HG03064 (cell line): ENCODE measurements around the gene TAPT1.

Experiments
- ATAC-seq: cut with Tn5 transposase; IDR thresholded peaks from one replicate; pipeline ENCODE4 v1.9.1; 2021; ENCODE audit warnings: low read depth; ENCODE audit not compliant: unreplicated experiment

TAPT1 gene

DNA sequence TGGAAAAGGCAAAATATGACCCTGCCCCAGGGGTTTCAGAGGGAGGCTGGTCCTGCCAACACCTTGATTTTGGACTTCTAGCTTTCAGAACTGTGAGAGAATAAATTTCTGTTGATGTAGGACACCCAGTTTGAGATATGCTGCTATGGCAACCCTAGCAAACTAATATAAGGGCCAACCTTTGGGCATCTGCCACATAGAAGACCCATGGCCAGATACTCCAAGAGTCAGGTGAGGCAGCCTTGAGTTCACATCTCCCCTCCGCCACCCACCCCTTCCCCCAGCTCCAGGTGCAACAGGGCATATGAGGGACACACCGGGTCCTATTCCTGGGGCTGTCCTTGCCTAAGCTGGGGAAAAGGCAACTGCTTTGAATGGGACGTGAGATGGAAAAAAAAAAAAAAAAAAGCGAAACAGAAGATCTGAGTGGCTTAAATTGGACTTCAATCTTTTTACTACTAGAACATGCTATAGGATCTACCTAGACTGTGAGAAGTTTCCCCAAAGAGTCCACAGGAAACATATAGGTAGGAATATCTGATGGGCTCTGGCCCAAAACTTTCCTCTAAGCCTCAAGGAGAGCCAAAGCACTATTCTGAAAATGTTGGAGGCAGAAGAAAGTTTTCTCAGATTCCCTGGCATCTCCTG lies 85.9 kb downstream of the TAPT1 start:
- ATAC-seq, result no peak

DNA sequence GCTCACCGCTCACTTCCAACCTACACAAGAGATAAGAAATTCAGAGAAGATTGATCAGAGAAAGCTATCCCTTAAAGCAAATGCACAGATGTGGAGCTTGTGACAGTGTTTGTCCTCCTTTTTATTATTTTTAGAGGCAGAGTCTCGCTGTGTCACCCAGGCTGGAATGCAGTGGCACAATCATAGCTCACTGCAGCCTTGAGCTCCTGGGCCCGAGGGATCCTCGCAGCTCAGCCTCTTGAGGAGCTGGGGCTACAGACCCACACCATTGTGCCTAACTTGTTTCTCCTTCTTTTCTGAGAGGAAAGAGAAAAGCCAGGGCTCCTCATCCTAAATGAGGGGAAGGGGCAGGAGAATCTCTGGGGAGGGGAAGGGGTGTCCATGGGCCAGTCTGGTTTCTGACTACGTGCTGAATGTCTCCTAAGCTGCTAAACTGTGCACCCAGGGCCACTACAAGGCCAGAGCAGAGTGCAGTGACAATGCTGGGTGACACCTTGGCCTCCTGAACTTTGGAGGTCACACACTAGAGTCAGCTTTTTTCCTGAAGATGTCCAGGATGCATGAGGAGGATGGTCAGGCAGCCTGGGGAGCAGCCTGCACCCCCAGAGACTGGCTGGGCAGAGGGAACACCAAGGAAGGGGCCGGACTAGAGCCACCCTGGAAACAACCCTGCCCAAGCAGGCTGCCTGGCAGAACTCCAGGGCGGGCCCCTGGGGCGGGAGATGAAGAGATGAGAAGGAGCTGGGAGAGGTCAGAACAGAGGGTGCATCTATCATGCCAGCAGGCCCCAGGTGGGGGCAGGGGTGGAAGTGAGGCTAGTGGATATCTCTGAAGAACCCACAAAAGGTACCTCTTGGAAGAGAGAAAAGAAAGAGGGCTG lies 87.0 kb downstream of the TAPT1 start:
- no peak for ATAC-seq

DNA sequence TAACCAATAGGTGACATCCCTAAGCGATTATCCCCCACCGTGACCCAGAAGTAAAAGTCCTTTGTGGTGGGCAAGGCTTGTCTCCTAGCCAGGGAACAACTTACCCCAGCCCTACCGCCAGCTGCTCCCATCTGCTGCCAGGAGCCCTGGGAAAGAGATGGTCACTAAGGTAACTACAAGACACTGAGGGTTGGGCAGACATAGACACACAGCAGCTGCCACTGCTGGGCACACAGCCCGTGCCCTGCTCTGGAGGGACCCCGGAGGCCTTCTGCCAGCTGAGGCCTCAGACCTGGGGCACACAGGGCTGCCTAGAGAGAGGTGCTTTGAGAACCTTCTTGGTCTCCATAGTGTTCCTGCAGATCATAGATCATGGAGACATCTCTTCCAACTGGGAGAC lies 89.4 kb downstream of the TAPT1 start:
- no peak for ATAC-seq

DNA sequence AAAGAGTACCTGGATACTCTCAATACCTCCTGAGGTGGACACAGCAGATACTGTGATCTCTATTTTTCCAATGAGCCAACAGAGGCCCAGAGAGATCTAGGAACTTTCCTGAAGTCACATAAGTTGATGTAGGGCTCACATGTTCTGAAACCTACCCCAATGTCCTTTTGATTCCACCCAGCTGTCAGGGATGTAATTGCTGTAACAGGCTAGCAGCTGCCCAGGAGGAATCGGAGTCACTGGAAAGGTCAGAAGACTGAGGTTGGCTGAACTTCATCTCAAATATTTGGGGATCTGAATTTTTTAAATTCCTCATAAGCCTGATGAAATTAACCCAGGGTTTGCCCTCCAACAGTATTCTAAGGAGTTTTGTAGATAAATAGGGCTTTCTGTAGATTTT lies 90.0 kb downstream of the TAPT1 start:
- no peak for ATAC-seq

DNA sequence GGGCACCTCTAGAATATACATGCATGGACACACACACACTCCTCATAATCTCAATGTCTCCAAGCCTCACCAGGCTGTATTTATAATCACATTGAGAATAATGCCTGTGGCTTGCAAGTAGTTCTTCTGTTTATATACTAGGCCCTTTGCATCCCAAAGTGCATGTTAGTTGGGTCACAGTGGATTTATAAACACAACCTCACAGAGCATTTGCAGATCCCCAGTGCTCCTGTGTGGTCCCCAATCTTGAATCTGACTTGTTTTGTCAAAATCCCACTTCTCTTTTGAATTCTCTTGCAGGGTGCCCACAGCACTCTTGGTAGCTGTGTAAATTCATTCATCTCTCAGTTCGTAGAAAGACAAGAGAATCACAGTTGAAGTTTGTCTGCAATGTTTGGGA lies 92.9 kb downstream of the TAPT1 start:
- no peak for ATAC-seq

DNA sequence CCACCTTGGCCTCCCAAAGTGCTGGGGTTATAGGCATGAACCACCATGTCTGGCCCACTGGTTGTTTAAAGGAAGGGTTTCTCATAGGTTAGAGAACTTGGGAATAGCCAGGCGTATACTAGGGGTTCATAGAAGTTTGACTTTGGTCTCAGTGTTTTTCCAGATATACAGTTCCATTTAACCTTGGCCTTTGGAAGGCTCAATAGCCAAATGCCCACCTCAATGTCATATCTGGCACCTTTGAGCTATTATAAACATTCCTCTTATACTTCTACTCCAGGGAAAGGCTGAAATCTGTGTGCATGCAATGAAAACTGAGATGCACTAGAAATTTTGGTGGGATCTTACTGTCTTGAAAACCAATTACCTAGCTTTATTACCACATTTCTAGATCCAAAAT lies 95.0 kb downstream of the TAPT1 start:
- ATAC-seq, result no peak

DNA sequence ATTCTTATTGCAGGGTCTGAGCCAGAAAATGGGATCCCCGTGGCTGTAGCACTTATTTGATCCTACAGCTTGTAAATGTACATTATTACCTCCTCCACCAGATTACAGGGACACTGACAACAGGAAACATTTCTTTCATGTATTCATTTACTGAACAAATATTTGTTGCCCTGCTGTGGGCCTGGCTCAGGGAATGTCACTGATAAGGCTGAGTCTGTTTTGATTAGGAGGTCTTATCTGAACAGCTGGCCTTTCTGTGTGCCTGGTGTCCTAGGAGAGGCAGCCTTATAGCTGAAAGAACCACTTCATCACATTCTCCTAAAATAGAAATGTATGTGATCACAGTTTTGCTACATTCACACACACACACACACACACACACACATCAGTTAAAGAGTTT lies 96.9 kb downstream of the TAPT1 start:
- no peak for ATAC-seq

DNA sequence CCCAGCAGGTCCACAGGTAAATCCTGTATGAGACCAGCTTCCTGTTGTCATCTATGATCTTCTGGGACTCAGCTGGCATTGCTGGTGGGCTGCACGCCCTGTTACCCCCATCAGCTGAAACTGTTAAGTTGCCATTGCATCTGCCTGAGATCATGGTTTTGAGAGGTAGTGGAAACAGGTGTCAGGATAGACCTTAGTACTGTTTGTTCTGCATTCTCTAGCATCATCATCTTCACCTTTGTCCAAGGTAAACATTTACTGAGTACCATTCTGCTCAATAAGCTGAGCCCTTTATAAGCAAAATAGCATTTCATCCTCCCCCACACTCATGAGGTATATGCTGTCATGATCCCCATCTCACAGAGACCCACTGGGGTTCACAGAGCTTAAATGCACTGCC lies 99.6 kb downstream of the TAPT1 start:
- ATAC-seq, result no peak

DNA sequence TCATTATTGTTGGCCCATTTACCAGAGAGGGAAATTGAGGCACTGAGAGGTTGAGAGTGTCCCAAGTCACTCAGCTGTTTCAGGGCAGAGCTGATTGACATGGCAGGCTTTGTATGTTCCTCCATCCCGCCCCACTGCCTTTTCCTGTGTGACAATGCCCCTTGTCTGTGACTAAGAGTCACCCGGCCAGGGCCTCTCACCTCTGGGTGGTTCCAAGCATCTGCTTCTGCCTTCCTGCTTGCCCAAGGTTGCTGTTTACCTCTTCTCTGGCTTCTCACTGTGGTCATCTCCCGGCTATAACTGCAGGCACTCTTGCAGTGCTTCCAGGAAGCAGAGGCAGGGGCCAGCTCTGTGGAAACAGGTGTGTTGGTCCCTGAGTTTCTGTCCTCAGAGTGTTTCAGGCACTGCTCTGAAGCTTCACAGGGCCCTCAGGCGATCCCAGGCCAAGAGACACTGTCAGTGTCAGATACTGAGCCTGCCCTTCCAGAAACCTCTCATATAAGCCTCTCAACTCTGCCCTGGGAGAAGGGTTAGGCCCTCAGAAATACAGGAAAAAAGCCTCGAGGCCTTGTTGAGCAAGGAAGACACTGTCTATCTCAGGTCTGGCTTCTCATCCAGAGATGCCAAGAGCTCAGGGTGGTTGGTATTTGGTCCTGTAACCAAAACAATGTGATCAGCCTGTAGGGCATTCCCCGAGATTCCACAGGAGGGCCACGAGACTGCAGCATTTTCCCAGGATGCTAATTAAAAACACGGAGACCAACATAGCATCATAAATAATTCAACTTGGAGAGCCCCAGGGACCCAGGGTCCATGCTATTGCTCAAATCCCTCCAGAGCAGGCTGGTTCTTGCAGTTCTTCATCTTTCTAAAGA lies 100.5 kb downstream of the TAPT1 start:
- no peak for ATAC-seq

DNA sequence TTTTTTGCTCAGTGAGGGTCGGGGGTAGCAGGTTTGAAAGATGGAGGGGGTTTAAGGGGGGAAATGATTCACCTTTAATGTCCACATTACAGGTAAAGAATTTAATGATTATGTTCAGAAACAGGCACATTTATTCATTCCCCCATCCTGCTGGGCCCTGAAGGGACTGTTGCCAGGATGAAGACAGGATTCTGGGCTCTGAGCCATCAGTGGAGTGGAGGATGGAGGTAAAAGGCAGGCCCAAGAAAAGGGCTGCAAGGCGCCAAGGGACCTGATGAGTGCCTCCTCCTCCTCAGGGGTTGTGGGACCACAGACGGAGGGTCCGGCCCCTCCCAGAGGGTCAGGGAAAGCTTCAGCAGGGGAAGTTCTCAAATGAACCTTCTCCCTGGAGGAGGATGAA lies 102.0 kb downstream of the TAPT1 start:
- ATAC-seq, result no peak

DNA sequence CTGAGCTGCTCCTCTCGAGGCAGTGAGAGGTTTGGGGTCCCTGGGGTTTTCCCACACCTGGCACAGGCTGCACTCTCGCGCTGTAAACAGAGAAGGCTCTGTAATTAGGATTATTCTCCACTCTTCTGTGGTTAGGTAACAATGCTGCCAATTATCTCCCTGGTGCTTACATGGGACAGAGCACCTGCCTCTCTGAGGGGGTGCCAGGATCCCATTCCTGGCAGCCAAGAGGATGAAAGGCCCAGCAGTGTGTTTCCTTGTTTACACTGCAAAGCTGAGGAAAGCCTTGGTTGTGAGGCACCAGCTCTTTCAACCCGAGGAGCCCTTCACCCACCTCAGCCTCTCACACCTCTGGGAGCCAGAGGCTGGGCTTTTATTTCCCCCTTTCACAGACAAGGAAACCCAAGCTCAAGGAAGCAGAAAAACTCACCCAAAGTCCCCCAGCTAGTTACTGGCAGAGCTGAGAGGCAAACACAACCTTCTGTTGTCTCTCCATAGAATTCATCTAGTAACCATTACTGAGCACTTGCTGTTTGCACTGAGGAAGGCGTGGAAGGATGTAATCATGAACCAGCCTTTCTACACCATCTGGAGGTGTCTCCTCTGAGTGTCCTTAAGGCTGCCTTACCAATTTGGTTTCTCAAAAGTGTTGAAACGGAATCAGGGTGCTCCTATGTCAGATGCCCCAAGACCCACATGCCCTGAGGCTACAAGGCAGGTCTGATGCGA lies 102.8 kb downstream of the TAPT1 start:
- ATAC-seq, result no peak

DNA sequence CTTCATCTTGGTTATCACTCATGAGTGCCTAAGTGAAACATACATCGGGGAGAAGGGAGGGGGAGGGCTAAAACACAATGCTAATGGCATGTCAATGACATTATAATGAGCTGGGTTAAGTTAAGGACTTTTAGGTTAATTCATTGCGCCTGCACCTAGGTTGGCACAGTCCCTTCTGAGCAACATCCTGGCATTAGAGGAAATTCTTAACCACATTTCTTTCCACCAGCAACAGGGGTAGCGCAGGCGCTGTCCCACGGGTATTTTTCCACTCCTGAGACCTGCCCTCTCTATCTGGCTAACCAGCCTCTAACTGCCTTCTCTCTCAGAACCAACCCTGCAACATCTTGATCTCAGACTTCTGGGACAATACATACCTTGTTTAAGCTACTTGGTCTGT lies 103.5 kb downstream of the TAPT1 start:
- ATAC-seq, result no peak

DNA sequence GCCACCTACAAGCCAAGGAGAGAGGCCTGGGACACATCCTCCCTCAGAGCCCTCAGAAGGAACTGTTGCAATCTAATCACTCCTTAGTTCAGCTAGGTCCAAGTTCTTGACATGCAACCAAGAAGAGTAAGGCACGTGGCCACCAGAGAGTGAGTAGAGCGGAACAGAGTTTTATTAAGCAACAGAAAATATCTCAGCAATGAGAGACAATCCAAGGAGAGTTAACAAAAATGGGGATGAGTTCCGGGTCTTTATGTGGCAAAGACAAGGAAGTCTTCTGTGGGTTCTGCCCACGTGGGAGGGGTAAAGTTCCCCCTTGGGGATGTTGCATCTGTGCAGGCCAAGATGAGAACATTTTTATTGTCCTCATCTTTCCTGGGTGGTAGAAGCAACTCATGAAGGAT lies 104.0 kb downstream of the TAPT1 start:
- no peak for ATAC-seq

DNA sequence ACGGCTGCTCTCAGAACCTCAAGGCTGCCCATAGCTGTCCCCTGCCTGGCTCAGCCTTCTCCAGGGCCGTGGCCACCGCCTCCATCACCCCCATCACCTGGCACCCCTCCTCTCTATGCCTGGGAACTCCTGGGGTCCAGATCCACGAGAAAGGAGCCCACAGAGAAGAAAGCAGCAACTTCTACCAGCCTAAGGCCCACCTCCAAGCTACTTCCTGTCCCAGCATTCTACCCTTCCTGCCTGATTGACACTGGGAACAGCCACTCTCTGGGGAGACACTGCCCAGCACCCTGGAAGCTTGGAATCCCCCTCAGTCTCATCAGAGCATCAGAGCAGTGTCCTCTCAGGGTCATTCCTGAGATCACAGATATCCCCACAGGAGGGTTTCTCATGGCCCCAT lies 105.6 kb downstream of the TAPT1 start:
- ATAC-seq, result no peak

DNA sequence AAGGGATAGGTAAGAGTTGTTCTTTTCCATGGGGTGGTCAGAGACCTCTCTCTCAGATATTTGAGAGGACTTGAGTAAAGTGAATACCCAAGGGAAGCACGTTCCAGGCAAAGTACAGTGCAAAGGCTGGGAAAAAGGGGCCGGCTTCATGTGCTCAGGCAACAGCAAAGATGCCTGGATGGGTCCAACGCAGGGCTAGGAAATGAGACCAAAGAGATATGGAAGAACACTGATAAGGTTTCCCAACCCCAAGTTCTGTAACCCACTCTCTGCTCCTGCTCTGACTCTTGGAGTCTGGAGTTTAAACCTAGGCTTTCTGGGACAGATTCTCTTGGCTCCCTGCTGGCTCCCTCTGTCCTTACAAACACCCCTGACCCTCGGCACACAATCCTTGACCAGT lies 106.3 kb downstream of the TAPT1 start:
- ATAC-seq, result no peak

DNA sequence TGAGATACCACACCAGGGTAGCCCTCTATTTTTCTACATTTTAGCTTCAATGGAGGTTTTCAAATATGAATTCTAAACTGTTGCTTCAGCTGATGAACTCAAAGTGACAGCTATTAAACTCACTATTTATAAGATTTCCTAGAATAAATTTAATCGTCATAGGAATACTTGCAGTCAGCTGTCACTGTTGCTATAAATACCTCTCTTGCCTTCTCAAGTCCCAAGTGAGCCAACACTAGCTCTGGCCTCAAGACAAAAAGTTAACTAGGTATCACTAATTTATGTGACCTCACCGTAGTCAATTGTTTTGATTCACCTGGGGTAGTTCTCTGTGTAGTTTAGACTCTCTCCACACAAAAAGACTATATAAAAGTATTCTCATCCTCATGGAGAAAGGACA lies 108.2 kb downstream of the TAPT1 start:
- no peak for ATAC-seq

DNA sequence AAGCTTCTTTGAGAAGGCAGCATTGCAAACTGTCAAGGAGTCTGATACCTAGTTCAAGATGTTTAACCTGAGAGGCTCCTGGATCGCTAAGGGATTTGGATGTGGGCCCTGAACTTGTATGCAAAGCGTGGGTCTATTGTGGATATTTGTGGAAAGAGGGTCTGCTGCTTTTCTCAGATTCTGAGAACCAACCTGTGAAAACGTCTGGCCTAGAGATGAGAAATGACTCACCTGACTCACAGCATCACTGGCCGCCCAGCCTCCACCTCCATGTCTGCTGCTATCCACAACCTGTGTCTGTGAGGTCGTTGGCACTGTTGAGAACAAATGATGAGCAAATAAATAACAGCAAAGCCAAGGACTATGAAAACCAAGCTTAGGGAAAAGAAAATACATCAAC lies 109.1 kb downstream of the TAPT1 start:
- ATAC-seq, result no peak

DNA sequence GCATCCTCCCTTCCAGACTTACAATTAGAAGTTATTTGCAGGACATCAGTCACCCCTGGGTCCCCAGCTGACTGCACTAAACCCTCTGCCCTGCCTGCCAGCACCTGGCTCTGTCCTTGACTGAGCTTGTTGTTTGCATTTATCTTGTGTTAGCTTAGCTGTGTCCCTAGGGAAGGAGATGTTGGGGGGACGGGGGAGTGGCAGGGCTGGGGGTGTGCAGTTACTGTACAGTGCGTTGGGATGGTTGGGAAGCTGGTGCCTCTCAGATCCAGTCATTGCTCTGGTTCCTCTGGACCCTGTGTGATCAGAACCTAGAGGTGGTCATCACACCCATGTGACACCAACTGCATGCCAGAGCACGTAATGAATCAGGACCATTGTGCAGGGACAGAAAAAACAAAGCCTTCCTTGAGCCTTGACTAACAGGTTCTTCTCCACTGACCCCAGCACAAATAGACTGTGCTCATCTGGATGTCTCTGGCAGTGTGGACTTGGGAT lies 109.7 kb downstream of the TAPT1 start:
- no peak for ATAC-seq

DNA sequence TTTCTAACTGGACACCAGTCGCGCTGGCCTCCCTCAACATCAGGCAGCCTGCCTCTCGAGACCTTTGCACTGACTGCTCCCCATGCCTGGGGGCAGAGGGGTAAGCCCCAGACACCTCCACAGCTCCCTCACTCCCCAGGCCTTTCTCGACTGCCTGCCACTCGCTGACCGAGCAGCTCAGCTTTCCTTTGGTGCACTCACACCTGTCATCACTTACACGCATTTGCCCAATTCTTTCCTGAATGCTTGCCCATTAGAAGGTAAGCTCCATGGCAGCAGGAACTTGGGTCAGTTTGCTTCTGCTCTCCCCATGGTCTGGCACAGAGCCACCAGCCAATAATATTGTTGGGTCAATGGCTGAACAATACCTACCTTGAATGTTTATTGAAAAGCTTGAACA lies 110.3 kb downstream of the TAPT1 start:
- no peak for ATAC-seq

DNA sequence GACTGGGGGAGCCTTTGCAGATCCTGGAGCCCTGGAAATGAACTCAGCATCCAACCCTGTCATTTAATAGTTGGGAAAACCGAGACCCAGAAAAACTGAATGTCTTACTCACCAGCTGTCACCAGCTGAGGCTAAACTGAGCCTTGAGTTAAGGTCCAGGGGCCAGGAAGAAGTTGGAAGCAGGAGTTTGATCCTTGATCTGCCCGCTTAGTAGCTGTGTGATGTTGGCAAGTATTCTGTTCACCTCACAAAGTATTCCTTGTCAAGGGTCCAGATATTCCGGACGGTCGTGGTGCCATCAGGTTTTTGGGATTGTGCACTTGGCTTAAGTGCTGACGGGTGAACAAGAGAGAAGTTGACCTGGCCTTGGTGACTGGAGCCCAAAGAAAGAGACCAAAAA lies 111.7 kb downstream of the TAPT1 start:
- no peak for ATAC-seq
